Daoy (cell line): ENCODE measurements around the gene LCN9. TPM values are rescaled to one million over a fixed set of nuclear protein-coding genes. Genes with fewer than 3 reads are reported as not detected.

Source experiments
- DNase-seq: peaks from one replicate; pipeline ENCODE4 v3.0.0-alpha.2; 2015; ENCODE audit warnings: low read depth
- total RNA-seq: library from RNA; depleted of rRNA; stranded (reverse); fragments of >200 nt; shearing (Covaris generic); gene quantifications from 2 replicates; pipeline ENCODE4 v1.2.3, GENCODE V29; 2014

The LCN9 gene
- total RNA-seq, 1 experiment from 2014 or later: not detected

- DNase-seq: no peak
These were observed 35.7 kb downstream of the LCN9 start for GRCh38 chr9:135698767-135699166.

- no peak for DNase-seq
These were observed 36.3 kb downstream of the LCN9 start, which contains the start of gene SOHLH1 for GRCh38 chr9:135699440-135699839. TSS of gene SOHLH1 (minus strand) at chr9:135699481. CDS start at chr9:135699467, 14 bp downstream.

GRCh38 chr9:135700525-135700924, 37.4 kb downstream of the LCN9 start:
- DNase-seq: no peak

- DNase-seq: peak; percentile 33
These were observed 38.2 kb downstream of the LCN9 start for GRCh38 chr9:135701067-135701958.

GRCh38 chr9:135701959-135702721, 39.0 kb downstream of the LCN9 start, which contains the start of gene KCNT1:
TSS of gene KCNT1 (plus strand) at chr9:135702185. CDS start at chr9:135702259, 74 bp downstream.
- peak; percentile 70 for DNase-seq

GRCh38 chr9:135703726-135704125, 40.6 kb downstream of the LCN9 start:
- no peak for DNase-seq

- no peak for DNase-seq
These were observed 41.4 kb downstream of the LCN9 start for GRCh38 chr9:135704483-135704882.

GRCh38 chr9:135705376-135705775, 42.3 kb downstream of the LCN9 start:
- DNase-seq: no peak

GRCh38 chr9:135706288-135706687, 43.2 kb downstream of the LCN9 start:
- no peak for DNase-seq

- peak; percentile 33 for DNase-seq
These were observed 44.4 kb downstream of the LCN9 start for GRCh38 chr9:135707252-135708138.

- no peak for DNase-seq
These were observed 45.1 kb downstream of the LCN9 start for GRCh38 chr9:135708164-135708563.

- no peak for DNase-seq
These were observed 48.3 kb downstream of the LCN9 start for GRCh38 chr9:135711391-135711790.

- DNase-seq: no peak
These were observed 48.8 kb downstream of the LCN9 start for GRCh38 chr9:135711881-135712280.

- no peak for DNase-seq
These were observed 49.6 kb downstream of the LCN9 start for GRCh38 chr9:135712613-135713295.

- peak; percentile 29 for DNase-seq
These were observed 51.3 kb downstream of the LCN9 start for GRCh38 chr9:135714242-135715055.

GRCh38 chr9:135715056-135715595, 52.0 kb downstream of the LCN9 start:
- DNase-seq: no peak

GRCh38 chr9:135716045-135716444, 52.9 kb downstream of the LCN9 start:
- no peak for DNase-seq
